IMR-90 (cell line): ENCODE measurements around the gene KRTAP10-6. TPM values are rescaled to one million over a fixed set of nuclear protein-coding genes. Genes with fewer than 3 reads are reported as not detected.

Source experiments
- ATAC-seq: fragments of 200-7000 bp; cut with Tn5 transposase; 2 replicates; pipeline ENCODE4 v1.9.1; 2020; ENCODE audit warnings: low read depth, mild to moderate bottlenecking, moderate library complexity
- BruUV-seq: library from RNA; stranded (reverse); fragments of 400-500 nt; replicated peaks from 2 replicates; lab custom pipeline; 2021; lab: Mats Ljungman, UMichigan
- CTCF ChIA-PET: fragments of 300-600 bp; formaldehyde crosslinking; extraction: SDS; loops from one replicate; lab custom pipeline; 2021; ENCODE audit warnings: antibody characterized with exemption; lab: Yijun Ruan, JAX
- POLR2A ChIA-PET: fragments of 300-600 bp; sonication (Branson Sonifier 250); formaldehyde crosslinking; loops from one replicate; lab custom pipeline; 2022; ENCODE audit warnings: antibody characterized with exemption; ENCODE audit not compliant: unreplicated experiment; lab: Charles Lee
- DNase-seq: peaks from one replicate; pipeline ENCODE4 v3.0.0; 2013
- H2AFZ ChIP-seq: replicated peaks from 2 replicates; pipeline ENCODE3; 2013; ENCODE audit warnings: low read length, mild to moderate bottlenecking; ENCODE audit not compliant: poor library complexity
- H2AK5ac ChIP-seq: 2 replicates; pipeline ENCODE4 v1.6.1; 2013; ENCODE audit warnings: low read depth, low read length, inconsistent platforms
- H2AK9ac ChIP-seq: replicated peaks from 2 replicates; pipeline ENCODE3; 2013; ENCODE audit warnings: mild to moderate bottlenecking, low read depth, low read length, moderate library complexity; ENCODE audit not compliant: poor library complexity
- H2BK120ac ChIP-seq: 2 replicates; pipeline ENCODE4 v1.6.1; 2013; ENCODE audit warnings: low read depth, low read length, inconsistent platforms
- H2BK15ac ChIP-seq: 3 replicates; pipeline ENCODE4 v1.6.1; 2013; ENCODE audit warnings: low read depth, low read length, inconsistent platforms
- H2BK20ac ChIP-seq: 2 replicates; pipeline ENCODE4 v1.6.1; 2013; ENCODE audit warnings: low read depth, mild to moderate bottlenecking, inconsistent platforms, low read length, moderate library complexity
- H2BK5ac ChIP-seq: 2 replicates; pipeline ENCODE4 v1.6.1; 2013; ENCODE audit warnings: mild to moderate bottlenecking, low read depth, low read length, inconsistent platforms; ENCODE audit not compliant: poor library complexity, severe bottlenecking
- H3K14ac ChIP-seq: replicated peaks from 2 replicates; pipeline ENCODE4 v1.6.1; 2013; ENCODE audit warnings: low read depth, low read length, inconsistent platforms
- H3K18ac ChIP-seq: 2 replicates; pipeline ENCODE4 v1.6.1; 2013; ENCODE audit warnings: low read depth, low read length, control low read depth
- H3K23ac ChIP-seq: 2 replicates; pipeline ENCODE4 v1.6.1; 2013; ENCODE audit warnings: low read depth, low read length, inconsistent platforms
- H3K27ac ChIP-seq: 2 replicates; pipeline ENCODE4 v1.5.1; 2013; ENCODE audit warnings: mild to moderate bottlenecking, control low read depth, low read length; ENCODE audit not compliant: insufficient read depth
- H3K27me3 ChIP-seq: 2 replicates; pipeline ENCODE4 v1.6.1; 2013; ENCODE audit warnings: low read length; ENCODE audit not compliant: control insufficient read depth, insufficient read depth
- H3K36me3 ChIP-seq: 2 replicates; pipeline ENCODE4 v1.6.1; 2013; ENCODE audit warnings: low read length, mixed read lengths; ENCODE audit not compliant: control insufficient read depth, insufficient read depth
- H3K4ac ChIP-seq: 2 replicates; pipeline ENCODE4 v1.6.1; 2013; ENCODE audit warnings: low read depth, low read length, inconsistent platforms
- H3K4me1 ChIP-seq: 2 replicates; pipeline ENCODE4 v1.6.1; 2013; ENCODE audit warnings: low read length, mixed read lengths; ENCODE audit not compliant: control insufficient read depth, insufficient read depth
- H3K4me2 ChIP-seq: 2 replicates; pipeline ENCODE4 v1.6.1; 2013; ENCODE audit warnings: low read depth, mild to moderate bottlenecking, control low read depth, low read length, moderate library complexity
- H3K4me3 ChIP-seq: 2 replicates; pipeline ENCODE4 v1.5.1; 2013; ENCODE audit warnings: low read depth, mild to moderate bottlenecking, control low read depth, low read length, moderate library complexity; ENCODE audit not compliant: insufficient read depth
- H3K56ac ChIP-seq: 2 replicates; pipeline ENCODE4 v1.6.1; 2013; ENCODE audit warnings: low read length, inconsistent platforms; ENCODE audit not compliant: insufficient read depth; ENCODE audit errors: extremely low read depth
- H3K79me1 ChIP-seq, 2 experiments: 2 replicates each; pipeline ENCODE4 v1.6.1; 2013; ENCODE audit warnings: low read length in 2 of 2, inconsistent platforms in 1 of 2, low read depth in 1 of 2
- H3K9ac ChIP-seq: 2 replicates; pipeline ENCODE4 v1.6.1; 2013; ENCODE audit warnings: low read depth, low read length, control low read depth
- H3K9me1 ChIP-seq: 2 replicates; pipeline ENCODE4 v1.6.1; 2013; ENCODE audit warnings: low read length, inconsistent platforms; ENCODE audit not compliant: insufficient read depth
- H3K9me3 ChIP-seq: 2 replicates; pipeline ENCODE4 v1.6.1; 2013; ENCODE audit warnings: low read length; ENCODE audit not compliant: control insufficient read depth, insufficient read depth
- H4K20me1 ChIP-seq: 2 replicates; pipeline ENCODE4 v1.6.1; 2013; ENCODE audit warnings: low read length, inconsistent platforms; ENCODE audit not compliant: insufficient read depth
- H4K5ac ChIP-seq: 2 replicates; pipeline ENCODE4 v1.6.1; 2013; ENCODE audit warnings: mild to moderate bottlenecking, low read depth, low read length, control low read depth
- H4K8ac ChIP-seq, 2 experiments: 2 replicates each; pipeline ENCODE4 v1.6.1; 2013; ENCODE audit warnings: low read depth in 2 of 2, low read length in 2 of 2, control low read depth in 1 of 2, inconsistent platforms in 1 of 2
- H4K91ac ChIP-seq: 2 replicates; pipeline ENCODE4 v1.6.1; 2013; ENCODE audit warnings: low read depth, low read length, inconsistent platforms; ENCODE audit not compliant: insufficient read depth
- CEBPB ChIP-seq: IDR thresholded peaks from 2 replicates; pipeline ENCODE4 v1.6.1; 2012; ENCODE audit warnings: low read depth, low read length, improper control_type of control experiment
- CHD1 ChIP-seq: IDR thresholded peaks from 2 replicates; pipeline ENCODE4 v1.6.1; 2012; ENCODE audit warnings: low read depth, low read length, improper control_type of control experiment
- MAZ ChIP-seq: IDR thresholded peaks from 2 replicates; pipeline ENCODE4 v1.6.1; 2012; ENCODE audit warnings: low read depth, mild to moderate bottlenecking, low read length, improper control_type of control experiment, moderate library complexity, borderline replicate concordance
- NFE2L2 ChIP-seq: fragments of 150-350 bp; IDR thresholded peaks from 2 replicates; pipeline ENCODE4 v1.6.1; 2016; ENCODE audit warnings: low read depth, mild to moderate bottlenecking, low read length
- POLR2A ChIP-seq: IDR thresholded peaks from 2 replicates; pipeline ENCODE4 v1.6.1; 2012; ENCODE audit warnings: mild to moderate bottlenecking, low read depth, low read length
- SMC3 ChIP-seq: fragments of 150-350 bp; IDR thresholded peaks from 2 replicates; pipeline ENCODE4 v1.6.1; 2016; ENCODE audit warnings: low read depth, mild to moderate bottlenecking, antibody characterized with exemption, low read length, moderate library complexity
- WGBS, 2 experiments: methylation state at CpG; one replicate each; pipeline versions ENCODE4 v1.1.5 to v1.1.7; 2013; ENCODE audit warnings: missing lambda C conversion rate in 2 of 2; ENCODE audit not compliant: insufficient read length in 1 of 2; ENCODE audit errors: extremely low coverage in 2 of 2; 5-methylcytosine and 5-hydroxymethylcytosine counted together
- dilution Hi-C: fragments of 300-500 bp; cut with HindIII; formaldehyde crosslinking; loops from one replicate; pipeline ENCODE4 v1.14.3; 2018; ENCODE audit warnings: low sequenced_read_pairs; ENCODE audit not compliant: unreplicated experiment
- in situ Hi-C: fragments of 300-500 bp; cut with MboI; formaldehyde crosslinking; loops from 3 replicates; pipeline ENCODE4 v1.14.3; 2019; ENCODE audit warnings: low sequenced_read_pairs, inconsistent platforms, mixed read lengths
- intact Hi-C: fragments of 100-400 bp; cut with micrococcal nuclease; formaldehyde crosslinking; loops from 2 replicates; pipeline ENCODE4 v1.10.0; 2022
- polyA plus RNA-seq, 3 experiments: library from polyadenylated mRNA; depleted of rRNA; stranded (reverse); fragments of >200 nt; gene quantifications; 2 replicates each; pipeline ENCODE4 v1.2.3, GENCODE V29; 2012; ENCODE audit warnings: low replicate concordance in 1 of 3
- total RNA-seq: library from RNA; depleted of rRNA; stranded (reverse); fragments of >200 nt; gene quantifications from 2 replicates; pipeline ENCODE4 v1.2.3, GENCODE V29; 2012

Gene KRTAP10-6
- total and polyA plus RNA-seq, 2 of the 4 experiments (the other 2 are of a cell fraction): not detected

- H2AFZ ChIP-seq: no peak overlapping the region
- H3K4ac ChIP-seq: no peak overlapping the region
- no peak overlapping the region for H2BK5ac ChIP-seq
- ChIA-PET POLR2A (no interaction called here), CTCF (no interaction called here)
- H3K27me3 ChIP-seq: no peaks in the 10 kb centered on the region; the same call in 1 of the 2 replicates
- H2BK20ac ChIP-seq: no peak overlapping the region
- no peak for TF ChIP-seq MAZ
- no peak for TF ChIP-seq CHD1
- TF ChIP-seq POLR2A: no peak
- TF ChIP-seq CEBPB: no peak
- TF ChIP-seq NFE2L2: no peak
- TF ChIP-seq SMC3: no peak
- no peak overlapping the region for H3K4me3 ChIP-seq
- H3K14ac ChIP-seq: no peak overlapping the region
- H3K23ac ChIP-seq: no peak overlapping the region
- in situ Hi-C loops (no loop called here), intact Hi-C loops (no loop called here), dilution Hi-C loops (no loop called here)
- no peak overlapping the region for H2AK9ac ChIP-seq
- no peaks in the 10 kb centered on the region for H3K4me1 ChIP-seq
- no peaks in the 10 kb centered on the region for H3K9me1 ChIP-seq
- WGBS, 2 experiments: 20% methylated on average over 1 of the region's 22 CpGs; no CpG with 5 or more reads in 1 of the 2 experiments
- peaks cover 11% of the 10 kb centered on the region for H3K9me3 ChIP-seq
- BruUV-seq: no TSS peak
- H4K8ac ChIP-seq: no peak overlapping the region
- no peaks in the 10 kb centered on the region for H3K79me1 ChIP-seq
- no peaks in the 10 kb centered on the region for H4K20me1 ChIP-seq
- H2AK5ac ChIP-seq: no peak overlapping the region
- ATAC-seq: no peak
- DNase-seq: no peak
- no peak overlapping the region for H3K18ac ChIP-seq
- H3K9ac ChIP-seq: no peak overlapping the region
- H2BK120ac ChIP-seq: no peak overlapping the region
- no peak overlapping the region for H3K56ac ChIP-seq
- no peaks in the 10 kb centered on the region for H3K36me3 ChIP-seq
- H4K5ac ChIP-seq: no peak overlapping the region
- no peak overlapping the region for H3K27ac ChIP-seq
- H3K4me2 ChIP-seq: no peak overlapping the region
- no peak overlapping the region for H4K91ac ChIP-seq
- H2BK15ac ChIP-seq: no peak overlapping the region
These were observed 13.1 kb downstream of the KRTAP10-6 start for GRCh38 chr21:44579056-44579832.
